GM19395 (cell line): ENCODE measurements around the gene NFIL3.
"Not testable (repeated sequence)": the region's sequence is repeated elsewhere in the genome, so short reads cannot be mapped to it uniquely, and the experiment has no call there.

Source experiments
- ATAC-seq: cut with Tn5 transposase; IDR thresholded peaks from one replicate; pipeline ENCODE4 v1.9.1; 2021; ENCODE audit warnings: mild to moderate bottlenecking, moderate library complexity; ENCODE audit not compliant: unreplicated experiment

Gene NFIL3, protein sequence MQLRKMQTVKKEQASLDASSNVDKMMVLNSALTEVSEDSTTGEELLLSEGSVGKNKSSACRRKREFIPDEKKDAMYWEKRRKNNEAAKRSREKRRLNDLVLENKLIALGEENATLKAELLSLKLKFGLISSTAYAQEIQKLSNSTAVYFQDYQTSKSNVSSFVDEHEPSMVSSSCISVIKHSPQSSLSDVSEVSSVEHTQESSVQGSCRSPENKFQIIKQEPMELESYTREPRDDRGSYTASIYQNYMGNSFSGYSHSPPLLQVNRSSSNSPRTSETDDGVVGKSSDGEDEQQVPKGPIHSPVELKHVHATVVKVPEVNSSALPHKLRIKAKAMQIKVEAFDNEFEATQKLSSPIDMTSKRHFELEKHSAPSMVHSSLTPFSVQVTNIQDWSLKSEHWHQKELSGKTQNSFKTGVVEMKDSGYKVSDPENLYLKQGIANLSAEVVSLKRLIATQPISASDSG

GRCh38 chr9:91423785-91424402 is at the start of gene NFIL3:
Gene NFIL3 (minus strand): TSS chr9:91423832. CDS start chr9:91410734, 13,098 bp downstream.
- ATAC-seq = peak; percentile 59

- ATAC-seq = not testable (repeated sequence)
Measured at GRCh38 chr9:91471524-91471923, 47.9 kb upstream of the NFIL3 start.

- ATAC-seq = no peak
Measured at GRCh38 chr9:91465420-91465819, 41.8 kb upstream of the NFIL3 start.

DNA sequence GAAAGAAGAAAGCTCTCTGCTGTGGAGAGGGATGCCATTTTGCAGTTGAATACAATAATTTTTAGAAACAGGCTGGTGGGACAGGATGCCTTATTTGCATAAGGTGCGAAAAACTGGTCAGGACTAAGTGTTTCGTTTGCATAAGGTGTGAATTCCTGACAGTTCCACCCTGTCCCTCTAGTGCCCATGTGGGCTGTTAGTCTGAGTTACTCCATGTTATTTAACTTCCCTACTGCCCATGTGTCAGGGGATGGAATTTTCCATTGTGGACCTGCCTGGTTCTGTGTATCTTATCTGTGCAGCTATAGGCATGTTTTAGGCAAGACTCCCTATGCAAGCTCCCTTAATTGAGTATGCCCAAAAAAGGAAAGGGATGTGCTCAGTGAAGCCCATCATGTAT is 35.3 kb upstream of the NFIL3 start:
- ATAC-seq = no peak

DNA sequence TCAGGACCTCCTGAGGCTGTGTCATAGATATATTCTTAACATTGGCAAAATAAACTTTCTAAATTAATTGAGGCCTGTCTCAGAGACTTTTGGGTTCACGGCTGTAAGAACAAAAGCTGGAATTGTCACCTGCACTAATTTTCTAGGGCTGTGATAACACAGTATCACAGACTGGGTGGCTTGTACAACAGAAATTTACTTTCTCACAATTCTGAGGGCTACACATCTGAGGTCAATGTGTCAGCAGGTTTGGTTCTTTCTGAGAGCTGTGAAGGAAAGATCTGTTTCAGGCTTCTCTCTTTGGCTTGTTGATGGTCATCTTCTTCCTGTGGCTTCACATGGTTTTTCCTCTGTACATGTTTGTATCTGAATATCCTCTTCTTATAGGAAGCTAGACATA is 29.2 kb upstream of the NFIL3 start:
- ATAC-seq = no peak

- no peak for ATAC-seq
Measured at GRCh38 chr9:91451431-91452270, 28.0 kb upstream of the NFIL3 start.

DNA sequence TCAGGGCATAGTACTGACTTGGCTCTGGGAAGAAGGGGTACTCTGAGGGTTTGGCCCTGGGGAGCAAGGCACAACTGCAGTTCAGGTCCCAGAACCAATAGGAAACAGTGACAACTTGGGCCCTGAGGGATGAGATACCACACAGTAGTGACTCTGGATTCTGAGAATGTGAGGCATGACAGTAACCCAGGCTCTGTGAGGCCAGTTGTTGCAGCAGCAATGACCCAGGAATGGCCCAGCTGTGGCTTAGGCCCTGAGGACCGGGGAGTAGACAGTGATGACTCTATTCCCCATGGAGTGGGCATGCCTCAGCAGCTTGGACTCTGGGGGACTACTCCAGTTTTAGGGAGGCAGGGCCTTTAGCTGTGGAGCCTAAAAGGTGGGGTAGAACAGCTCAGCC is 21.5 kb upstream of the NFIL3 start:
- no peak for ATAC-seq

- ATAC-seq = no peak
Measured at GRCh38 chr9:91443994-91444392, 20.4 kb upstream of the NFIL3 start.

DNA sequence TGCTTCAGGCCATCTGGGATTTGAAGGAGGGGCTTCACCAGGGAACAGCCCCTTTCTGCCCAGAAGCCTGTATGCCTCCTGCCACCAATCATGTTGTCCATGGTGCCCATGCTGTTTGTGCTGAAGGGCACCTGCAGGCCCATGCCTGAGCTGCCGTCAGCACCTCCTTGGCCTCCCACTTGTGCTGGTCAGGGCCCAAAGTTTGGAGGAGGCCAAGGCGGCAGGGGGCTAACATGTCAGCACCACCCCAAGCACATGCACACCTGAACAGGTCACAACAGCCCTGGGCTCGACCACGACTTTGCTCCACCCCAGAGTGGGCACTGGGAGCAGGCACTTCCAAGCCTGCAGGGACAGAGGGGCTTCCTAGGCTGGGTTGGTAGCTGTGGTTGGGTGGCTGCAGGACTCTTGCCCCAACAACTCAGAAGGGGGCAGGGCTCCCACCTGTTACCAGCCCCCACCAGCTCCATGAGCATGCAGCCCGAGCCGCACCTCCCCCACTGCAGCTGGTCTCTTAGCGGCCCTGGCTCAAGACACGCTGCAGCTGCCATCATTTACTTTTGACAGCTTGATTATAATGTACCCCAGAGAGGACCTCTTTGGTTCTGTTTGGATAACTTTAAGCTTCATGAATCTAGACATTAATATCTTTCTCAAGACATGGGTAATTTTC is 19.8 kb upstream of the NFIL3 start:
- ATAC-seq = no peak

- ATAC-seq = no peak
Measured at GRCh38 chr9:91436841-91437240, 13.2 kb upstream of the NFIL3 start.

DNA sequence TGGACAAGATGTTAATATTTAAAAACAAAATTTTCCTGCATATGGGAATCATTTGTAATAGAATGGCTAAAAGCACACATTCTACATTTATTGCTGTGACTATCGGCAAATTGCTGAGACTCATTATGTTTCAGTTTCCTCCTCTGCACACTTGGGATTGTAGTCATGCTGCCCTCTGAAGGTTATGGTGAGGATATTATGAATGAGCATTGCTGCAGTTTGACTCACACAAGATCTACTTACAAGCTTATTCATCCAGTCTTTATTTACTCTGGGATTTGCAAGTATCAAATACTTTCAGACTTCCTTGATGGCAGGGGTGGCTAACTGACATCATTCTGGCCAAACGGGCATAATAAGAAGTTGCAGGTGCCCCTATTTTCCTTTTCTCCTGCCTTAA is 9.5 kb upstream of the NFIL3 start:
- ATAC-seq = no peak

DNA sequence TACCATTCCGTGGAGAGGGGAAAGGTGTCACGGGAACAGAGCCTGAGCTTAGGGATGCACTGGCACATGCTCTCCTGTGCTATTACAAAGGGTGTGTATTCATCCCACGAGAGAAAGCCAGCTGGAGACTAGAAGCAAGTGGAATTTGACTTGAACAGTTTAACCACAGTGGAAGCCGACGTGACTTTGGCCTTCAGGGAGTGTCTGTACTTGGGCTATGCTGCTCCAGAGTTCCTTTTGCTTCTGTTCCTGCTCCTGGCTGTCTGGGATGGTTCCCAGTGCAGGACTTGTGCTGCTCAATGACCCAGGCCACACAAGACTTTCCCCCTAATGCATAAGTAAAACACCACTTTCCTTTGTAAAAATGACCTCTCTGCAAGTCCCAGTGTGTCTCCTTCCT is 7.9 kb upstream of the NFIL3 start:
- no peak for ATAC-seq

DNA sequence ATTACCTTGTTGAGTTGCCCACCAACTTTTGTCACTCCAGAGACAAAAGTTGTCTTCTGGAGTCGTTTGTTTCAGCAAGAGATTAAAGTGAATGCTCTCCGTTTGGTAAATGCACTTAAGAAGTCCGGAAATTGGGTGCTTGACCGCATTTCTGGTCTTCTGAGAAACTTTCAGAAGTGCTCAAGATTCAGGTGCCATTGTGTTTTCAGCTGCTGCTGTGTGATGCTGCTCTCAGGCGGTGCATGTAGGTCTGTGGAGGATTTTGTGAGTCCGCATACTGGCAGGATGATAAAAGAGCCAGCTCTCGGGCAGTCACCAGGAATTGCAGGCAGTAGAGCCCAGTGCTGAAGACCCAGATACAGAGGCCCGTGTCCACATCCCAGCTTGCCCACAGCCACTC is 5.9 kb upstream of the NFIL3 start:
- ATAC-seq = no peak

- no peak for ATAC-seq
Measured at GRCh38 chr9:91428927-91429351, 5.3 kb upstream of the NFIL3 start.

DNA sequence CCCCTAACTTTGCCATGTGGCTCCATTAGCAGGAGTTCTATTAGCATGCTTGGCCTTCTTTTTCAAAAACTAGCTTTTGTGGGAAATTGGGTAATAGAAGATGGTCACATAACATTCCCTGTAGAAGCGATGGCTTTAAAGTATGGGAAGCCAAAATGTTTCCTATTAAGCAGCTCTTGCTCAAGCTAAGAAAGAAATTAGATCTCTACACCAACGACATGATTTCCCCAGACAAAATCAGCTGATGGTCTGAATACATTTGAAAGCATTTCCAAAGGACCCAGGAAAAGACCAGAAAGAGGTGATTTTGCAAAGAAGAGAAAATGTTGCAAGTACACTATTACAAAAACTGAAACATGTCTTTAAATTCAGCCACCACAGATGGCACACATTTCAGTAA is 4.8 kb upstream of the NFIL3 start:
- ATAC-seq = no peak

GRCh38 chr9:91427873-91428272 is 4.2 kb upstream of the NFIL3 start:
- no peak for ATAC-seq

DNA sequence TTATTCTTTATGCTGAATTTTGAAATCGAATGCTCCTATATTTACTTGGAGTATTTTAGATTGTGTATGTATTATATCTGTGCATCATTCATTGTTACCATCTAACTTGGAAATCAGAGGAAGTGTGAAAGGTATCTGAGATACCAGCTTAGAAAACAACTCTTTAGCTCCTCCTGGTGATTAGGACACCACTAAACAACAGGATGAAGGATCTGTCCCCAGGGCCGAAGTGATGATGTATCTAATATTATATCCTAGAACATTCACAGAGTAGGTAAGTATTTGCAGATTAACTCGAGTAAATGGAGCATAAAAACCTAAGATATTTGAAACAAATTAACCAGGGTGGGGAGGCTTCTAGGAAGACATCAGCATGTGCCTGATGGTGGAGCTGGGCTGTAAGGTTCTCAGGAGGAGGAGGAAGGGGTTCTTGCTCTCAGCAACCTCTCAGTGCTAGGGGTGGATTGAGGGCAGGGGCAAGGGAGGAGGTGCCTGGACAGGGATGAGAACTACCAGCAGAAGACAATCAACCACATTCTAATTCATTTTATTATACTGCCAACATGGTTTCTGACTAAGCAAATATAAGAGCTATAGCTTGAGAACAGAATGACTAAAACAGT is 2.6 kb upstream of the NFIL3 start:
- ATAC-seq = no peak

DNA sequence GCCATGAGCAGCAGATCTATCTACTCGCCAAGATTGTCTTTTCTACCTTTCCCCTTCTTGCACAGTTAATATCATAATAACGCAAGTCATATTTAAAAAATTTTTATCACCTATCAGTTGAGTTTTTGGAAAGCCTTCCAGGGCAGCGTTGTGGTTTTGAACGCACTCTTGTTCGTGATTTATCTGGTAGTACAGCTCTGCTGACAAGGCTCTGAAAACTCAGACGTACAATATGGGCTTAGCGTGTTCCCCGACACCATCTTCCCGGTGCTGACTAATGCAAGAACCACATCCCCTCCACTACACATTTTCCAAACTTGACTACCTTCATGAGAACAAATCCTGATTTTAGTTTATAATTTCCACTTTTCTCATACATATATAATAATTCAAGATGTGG is 1.6 kb upstream of the NFIL3 start:
- ATAC-seq = no peak

DNA sequence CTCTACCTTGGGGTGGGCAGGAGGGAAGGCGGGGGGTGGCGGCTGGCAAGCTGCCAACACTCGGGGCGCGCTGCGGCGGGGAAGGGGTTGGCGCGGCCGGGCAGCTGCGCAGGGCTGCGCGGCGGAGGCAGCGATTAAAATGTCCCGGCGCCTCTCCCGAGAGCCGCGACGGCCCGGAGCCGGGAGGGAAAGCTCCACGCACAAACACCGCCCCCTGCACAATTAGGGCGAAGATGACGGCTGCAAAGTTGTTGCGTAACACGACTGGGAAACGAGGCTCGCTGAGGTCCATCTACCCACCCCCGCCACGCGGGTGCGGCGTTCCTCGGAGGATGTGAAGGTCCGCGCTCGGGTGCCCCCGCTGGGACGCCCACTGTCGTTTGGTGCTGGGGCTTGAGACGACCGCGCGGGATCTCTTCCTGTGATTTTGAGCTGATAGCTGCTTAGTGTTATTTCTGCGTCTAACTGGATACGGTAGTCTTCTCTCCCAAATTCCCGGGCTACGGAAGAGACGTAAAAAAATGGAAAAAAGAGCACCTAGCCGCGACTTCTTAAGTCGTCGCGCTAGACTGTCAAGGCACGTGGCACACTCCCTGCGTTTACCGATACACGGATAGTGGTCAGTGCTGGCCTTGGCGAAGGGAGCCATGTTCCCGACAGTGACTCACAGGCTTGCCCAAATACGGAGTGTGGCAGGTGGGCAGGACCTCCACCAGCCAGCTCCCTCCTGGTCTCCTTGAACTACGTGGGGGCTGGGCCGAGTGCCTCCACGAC is 958 bp upstream of the NFIL3 start:
- ATAC-seq = peak; percentile 21
